ENCODE results near the gene ADAMTS13. TPM values are rescaled to one million over a fixed set of nuclear protein-coding genes. Genes with fewer than 3 reads are reported as not detected.

ADAMTS13 gene
- total RNA-seq, 2 experiments from 2014 or later, result 2.2 to 2.6 TPM

DNA sequence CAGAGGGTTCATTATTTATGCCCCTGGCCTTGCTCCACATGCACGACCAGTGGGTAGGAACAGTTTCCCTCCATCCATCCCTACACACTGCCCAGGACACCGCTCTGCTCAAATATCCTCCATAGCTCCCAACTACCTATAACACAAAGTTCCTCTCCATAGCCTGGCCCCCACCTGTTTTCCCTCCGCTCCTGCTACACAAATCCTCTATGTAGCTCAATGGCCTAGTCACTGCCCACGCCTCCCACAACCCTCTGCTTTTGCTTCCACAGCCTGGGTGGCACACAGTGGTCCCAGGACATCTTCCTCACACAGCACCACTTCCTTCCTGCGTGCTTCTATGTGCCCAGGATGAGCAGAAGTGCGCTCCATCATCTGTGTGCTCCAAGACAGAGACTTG lies 24.8 kb upstream of the ADAMTS13 start:
- intact Hi-C loops (cut with DNase I, micrococcal nuclease), result no loop called here
- Histone ChIP-seq H3K27me3 (ENCODE audit: control insufficient read depth in 1 of 2, insufficient read depth in 2 of 2, low read length in 2 of 2) (no peaks in the 10 kb centered on the region), H3K4me1 (ENCODE audit: insufficient read depth, low read length) (no peaks in the 10 kb centered on the region), H3K27ac (ENCODE audit: low read depth in 1 of 2, low read length in 2 of 2) (no peak overlapping the region), H3K36me3 (ENCODE audit: insufficient read depth, low read length) (no peaks in the 10 kb centered on the region), H3K9me3 (ENCODE audit: control insufficient read depth in 1 of 2, insufficient read depth in 1 of 2, low read length in 2 of 2) (no peaks in the 10 kb centered on the region), H3K4me3 (ENCODE audit: low read length) (no peak overlapping the region)
- Mint-ChIP-seq H3K4me1 (ENCODE audit: low read depth) (no peaks in the 10 kb centered on the region), H3K27ac (no peak overlapping the region), H3K4me3 (no peak overlapping the region), H3K27me3 (no peaks in the 10 kb centered on the region), H3K9me3 (no peaks in the 10 kb centered on the region), H3K36me3 (ENCODE audit: low read depth) (no peaks in the 10 kb centered on the region)
- ChIA-PET CTCF (no interaction called here), POLR2A (no interaction called here)
- TF ChIP-seq, protein P1, sequence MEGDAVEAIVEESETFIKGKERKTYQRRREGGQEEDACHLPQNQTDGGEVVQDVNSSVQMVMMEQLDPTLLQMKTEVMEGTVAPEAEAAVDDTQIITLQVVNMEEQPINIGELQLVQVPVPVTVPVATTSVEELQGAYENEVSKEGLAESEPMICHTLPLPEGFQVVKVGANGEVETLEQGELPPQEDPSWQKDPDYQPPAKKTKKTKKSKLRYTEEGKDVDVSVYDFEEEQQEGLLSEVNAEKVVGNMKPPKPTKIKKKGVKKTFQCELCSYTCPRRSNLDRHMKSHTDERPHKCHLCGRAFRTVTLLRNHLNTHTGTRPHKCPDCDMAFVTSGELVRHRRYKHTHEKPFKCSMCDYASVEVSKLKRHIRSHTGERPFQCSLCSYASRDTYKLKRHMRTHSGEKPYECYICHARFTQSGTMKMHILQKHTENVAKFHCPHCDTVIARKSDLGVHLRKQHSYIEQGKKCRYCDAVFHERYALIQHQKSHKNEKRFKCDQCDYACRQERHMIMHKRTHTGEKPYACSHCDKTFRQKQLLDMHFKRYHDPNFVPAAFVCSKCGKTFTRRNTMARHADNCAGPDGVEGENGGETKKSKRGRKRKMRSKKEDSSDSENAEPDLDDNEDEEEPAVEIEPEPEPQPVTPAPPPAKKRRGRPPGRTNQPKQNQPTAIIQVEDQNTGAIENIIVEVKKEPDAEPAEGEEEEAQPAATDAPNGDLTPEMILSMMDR (IDR thresholded peaks at IDR 0.05), result no peak
- no peak for ATAC-seq (ENCODE audit: poor library complexity)
- DNase-seq, result no peak

DNA sequence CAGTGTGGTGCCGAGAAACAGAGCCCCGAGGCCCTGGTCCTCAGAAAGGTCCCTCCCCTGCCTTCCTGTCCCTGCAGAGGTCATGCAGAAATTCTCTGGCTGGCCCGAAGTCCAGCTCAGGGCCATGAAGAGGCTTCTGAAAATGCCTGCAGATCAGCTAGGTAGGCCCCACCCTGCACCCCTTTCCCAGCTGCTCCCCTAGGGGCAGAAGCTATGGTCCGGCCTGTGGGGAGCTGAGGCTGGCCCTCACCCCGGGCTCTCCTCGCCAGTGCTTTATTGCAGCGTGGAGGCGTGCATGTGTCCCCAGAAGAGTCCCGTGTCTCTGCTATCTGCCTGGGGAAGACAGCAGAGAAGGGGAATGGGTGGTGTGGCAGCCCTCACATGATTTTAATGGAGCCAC lies 24.3 kb upstream of the ADAMTS13 start:
- DNase-seq (no peak), ATAC-seq (ENCODE audit: poor library complexity) (no peak)
- Histone ChIP-seq H3K9me3 (ENCODE audit: control insufficient read depth in 1 of 2, insufficient read depth in 1 of 2, low read length in 2 of 2) (no peaks in the 10 kb centered on the region), H3K27ac (ENCODE audit: low read depth in 1 of 2, low read length in 2 of 2) (no peak overlapping the region), H3K4me1 (ENCODE audit: insufficient read depth, low read length) (no peaks in the 10 kb centered on the region), H3K4me3 (ENCODE audit: low read length) (no peak overlapping the region), H3K27me3 (ENCODE audit: control insufficient read depth in 1 of 2, insufficient read depth in 2 of 2, low read length in 2 of 2) (no peaks in the 10 kb centered on the region), H3K36me3 (ENCODE audit: insufficient read depth, low read length) (no peaks in the 10 kb centered on the region)
- CTCF ChIA-PET, result no interaction called here
- Mint-ChIP-seq H3K27ac (no peak overlapping the region), H3K27me3 (no peaks in the 10 kb centered on the region), H3K36me3 (ENCODE audit: low read depth) (no peaks in the 10 kb centered on the region), H3K9me3 (no peaks in the 10 kb centered on the region), H3K4me3 (no peak overlapping the region), H3K4me1 (ENCODE audit: low read depth) (no peaks in the 10 kb centered on the region)
- POLR2A ChIA-PET, result no interaction called here
- intact Hi-C loops (cut with DNase I, micrococcal nuclease), result no loop called here
- TF ChIP-seq, protein P1 (IDR thresholded peaks at IDR 0.05), result no peak

DNA sequence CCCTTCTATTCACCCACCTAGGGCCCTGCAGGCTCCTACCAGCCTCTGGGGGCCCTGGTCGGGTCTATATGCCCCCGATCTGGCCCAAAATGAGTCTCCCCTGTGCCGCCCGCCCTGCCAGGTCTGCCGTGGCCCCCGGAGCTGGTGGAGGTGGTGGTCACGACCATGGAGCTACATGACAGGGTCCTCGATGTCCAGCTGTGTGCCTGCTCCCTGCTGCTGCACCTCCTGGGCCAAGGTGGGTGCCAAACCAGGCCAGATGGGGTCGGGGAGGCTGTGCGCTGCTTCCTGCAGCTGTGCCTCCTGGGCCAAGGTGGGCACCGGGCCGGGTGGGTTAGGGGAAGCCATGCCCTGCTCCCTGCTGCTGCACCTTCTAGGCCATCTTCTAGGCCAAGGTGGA lies 21.9 kb upstream of the ADAMTS13 start:
- intact Hi-C loops (cut with DNase I, micrococcal nuclease), result loop anchor here in 1 of 2 experiments (10.0 kb wide), 1 partner anchor 325 kb away; no protein-coding TSS in a partner anchor
- Mint-ChIP-seq H3K27me3 (no peaks in the 10 kb centered on the region), H3K9me3 (no peaks in the 10 kb centered on the region), H3K4me1 (ENCODE audit: low read depth) (no peaks in the 10 kb centered on the region), H3K36me3 (ENCODE audit: low read depth) (peaks cover 11% of the 10 kb centered on the region), H3K4me3 (no peak overlapping the region), H3K27ac (no peak overlapping the region)
- Histone ChIP-seq H3K36me3 (ENCODE audit: insufficient read depth, low read length) (peaks cover 7% of the 10 kb centered on the region), H3K9me3 (ENCODE audit: control insufficient read depth in 1 of 2, insufficient read depth in 1 of 2, low read length in 2 of 2) (no peaks in the 10 kb centered on the region), H3K27ac (ENCODE audit: low read depth in 1 of 2, low read length in 2 of 2) (no peak overlapping the region), H3K4me1 (ENCODE audit: insufficient read depth, low read length) (no peaks in the 10 kb centered on the region), H3K27me3 (ENCODE audit: control insufficient read depth in 1 of 2, insufficient read depth in 2 of 2, low read length in 2 of 2) (no peaks in the 10 kb centered on the region), H3K4me3 (ENCODE audit: low read length) (no peak overlapping the region)
- no peak for ATAC-seq (ENCODE audit: poor library complexity)
- TF ChIP-seq, protein P1 (IDR thresholded peaks at IDR 0.05), result no peak
- CTCF ChIA-PET, result no interaction called here
- no peak for DNase-seq
- POLR2A ChIA-PET, result no interaction called here

All from CD4-positive, alpha-beta T cell (primary cell).